Neuronal stem cell (in vitro differentiated cells): Measurements from ENCODE around the gene ARL6IP1.
"Not testable (repeated sequence)": the region's sequence is repeated elsewhere in the genome, so short reads cannot be mapped to it uniquely, and the experiment has no call there.

Source experiments
- DNase-seq: peaks from one replicate; pipeline ENCODE4 v3.0.0-alpha.2; 2013; ENCODE audit warnings: low spot score
- H2AFZ ChIP-seq: one replicate; pipeline ENCODE4 v1.6.1; 2013; ENCODE audit warnings: mild to moderate bottlenecking, low read length, inconsistent platforms
- H2AK5ac ChIP-seq: 2 replicates; pipeline ENCODE4 v1.6.1; 2013; ENCODE audit warnings: low read depth, mild to moderate bottlenecking, inconsistent platforms, low read length, moderate library complexity, mixed read lengths
- H2BK120ac ChIP-seq: 2 replicates; pipeline ENCODE4 v1.6.1; 2013; ENCODE audit warnings: low read depth, mild to moderate bottlenecking, inconsistent platforms, low read length, moderate library complexity, mixed read lengths
- H2BK12ac ChIP-seq: one replicate; pipeline ENCODE4 v1.6.1; 2013; ENCODE audit warnings: low read length, inconsistent platforms
- H2BK15ac ChIP-seq: 2 replicates; pipeline ENCODE4 v1.6.1; 2013; ENCODE audit warnings: mild to moderate bottlenecking, low read length, inconsistent platforms, mixed read lengths
- H2BK5ac ChIP-seq: one replicate; pipeline ENCODE4 v1.6.1; 2013; ENCODE audit warnings: inconsistent platforms, mild to moderate bottlenecking, low read length, moderate library complexity
- H3K14ac ChIP-seq: one replicate; pipeline ENCODE4 v1.6.1; 2013; ENCODE audit warnings: low read length, inconsistent platforms
- H3K18ac ChIP-seq: 2 replicates; pipeline ENCODE4 v1.6.1; 2013; ENCODE audit warnings: low read length, inconsistent platforms
- H3K23ac ChIP-seq: 2 replicates; pipeline ENCODE4 v1.6.1; 2013; ENCODE audit warnings: low read depth, mild to moderate bottlenecking, mixed read lengths, low read length, inconsistent platforms; ENCODE audit not compliant: poor library complexity
- H3K27ac ChIP-seq: replicated peaks from 3 replicates; pipeline ENCODE4 v1.5.1; 2013; ENCODE audit warnings: low read length, inconsistent platforms
- H3K27me3 ChIP-seq, 3 experiments: 2 replicates each; pipeline ENCODE4 v1.6.1; 2013; ENCODE audit warnings: low read length in 3 of 3, mild to moderate bottlenecking in 2 of 3, inconsistent platforms in 1 of 3, low read depth in 1 of 3, mixed read lengths in 1 of 3, moderate library complexity in 1 of 3; ENCODE audit not compliant: control insufficient read depth in 3 of 3, insufficient read depth in 3 of 3
- H3K36me3 ChIP-seq, 2 donors: replicated peaks in 1 of 2; 2 replicates each; pipeline ENCODE4 v1.6.1; 2013; ENCODE audit warnings: low read length in 2 of 2; ENCODE audit not compliant: control insufficient read depth in 2 of 2, insufficient read depth in 2 of 2
- H3K4ac ChIP-seq: 2 replicates; pipeline ENCODE4 v1.6.1; 2013; ENCODE audit warnings: inconsistent platforms, mild to moderate bottlenecking, low read length, moderate library complexity
- H3K4me1 ChIP-seq, 2 donors: 1 replicate in 1 of 2; 2 replicates in 1 of 2; pipeline ENCODE4 v1.6.1; 2013; ENCODE audit warnings: low read length in 2 of 2, low read depth in 1 of 2; ENCODE audit not compliant: control insufficient read depth in 2 of 2, insufficient read depth in 1 of 2
- H3K4me2 ChIP-seq: one replicate; pipeline ENCODE4 v1.6.1; 2013; ENCODE audit warnings: mild to moderate bottlenecking, low read length, inconsistent platforms; ENCODE audit not compliant: insufficient read depth, poor library complexity, severe bottlenecking
- H3K4me3 ChIP-seq, 2 donors: 2 replicates each; pipeline ENCODE4 v1.5.1; 2013; ENCODE audit warnings: low read length in 2 of 2, mild to moderate bottlenecking in 2 of 2, inconsistent platforms in 1 of 2, moderate library complexity in 1 of 2
- H3K79me1 ChIP-seq: one replicate; pipeline ENCODE4 v1.6.1; 2013; ENCODE audit warnings: low read depth, mild to moderate bottlenecking, inconsistent platforms, low read length, moderate library complexity
- H3K9ac ChIP-seq: one replicate; pipeline ENCODE4 v1.6.1; 2013; ENCODE audit warnings: mild to moderate bottlenecking, low read depth, low read length, inconsistent platforms; ENCODE audit not compliant: poor library complexity
- H3K9me3 ChIP-seq, 2 donors: replicated peaks in 1 of 2; 2 replicates each; pipeline versions ENCODE3 to v1.6.1; 2013; ENCODE audit warnings: low read length in 2 of 2, mild to moderate bottlenecking in 2 of 2, inconsistent platforms in 1 of 2, low read depth in 1 of 2, mixed read lengths in 1 of 2, moderate library complexity in 1 of 2; ENCODE audit not compliant: control insufficient read depth in 2 of 2, insufficient read depth in 1 of 2
- H4K8ac ChIP-seq: one replicate; pipeline ENCODE4 v1.6.1; 2013; ENCODE audit warnings: low read depth, mild to moderate bottlenecking, inconsistent platforms, low read length, moderate library complexity
- H4K91ac ChIP-seq: one replicate; pipeline ENCODE4 v1.6.1; 2013; ENCODE audit warnings: low read length, low read depth, mild to moderate bottlenecking, inconsistent platforms; ENCODE audit not compliant: poor library complexity
- WGBS, 2 donors: extraction: QIAGEN DNeasy Blood & Tissue Kit; methylation state at CpG; one replicate each; pipeline ENCODE4 v1.1.7; 2013; ENCODE audit warnings: missing lambda C conversion rate in 2 of 2, mixed read lengths in 1 of 2; ENCODE audit not compliant: insufficient read length in 2 of 2, insufficient replicate concordance in 1 of 2; ENCODE audit errors: extremely low coverage in 2 of 2; 5-methylcytosine and 5-hydroxymethylcytosine counted together

Gene ARL6IP1

GRCh38 chr16:18756639-18757038 is 44.7 kb downstream of the ARL6IP1 start:
- not testable (repeated sequence) for H2BK12ac ChIP-seq, H2BK15ac ChIP-seq, H3K4me1 ChIP-seq, H3K36me3 ChIP-seq, H2AFZ ChIP-seq, H2AK5ac ChIP-seq, H3K18ac ChIP-seq, DNase-seq, H3K4me3 ChIP-seq, H3K27ac ChIP-seq, H4K8ac ChIP-seq, H3K14ac ChIP-seq, H2BK5ac ChIP-seq, H4K91ac ChIP-seq, H3K9me3 ChIP-seq, H3K27me3 ChIP-seq, H2BK120ac ChIP-seq, H3K79me1 ChIP-seq, H3K4me2 ChIP-seq, H3K23ac ChIP-seq, H3K4ac ChIP-seq, H3K9ac ChIP-seq
- no CpG with 5 or more reads among the region's 9 CpGs for WGBS, 2 donors

GRCh38 chr16:18742870-18743269 is 58.5 kb downstream of the ARL6IP1 start:
- H3K27me3 ChIP-seq, H3K4me1 ChIP-seq, H2AK5ac ChIP-seq, H2BK120ac ChIP-seq, H3K36me3 ChIP-seq, H4K91ac ChIP-seq, H3K18ac ChIP-seq, H3K4ac ChIP-seq, H3K27ac ChIP-seq, H4K8ac ChIP-seq, H3K9me3 ChIP-seq, H2BK5ac ChIP-seq, H3K4me2 ChIP-seq, H3K14ac ChIP-seq, H2AFZ ChIP-seq, H3K23ac ChIP-seq, H3K4me3 ChIP-seq, H3K9ac ChIP-seq, H3K79me1 ChIP-seq, DNase-seq, H2BK15ac ChIP-seq, H2BK12ac ChIP-seq: not testable (repeated sequence)
- WGBS, 2 donors: no CpG with 5 or more reads among the region's 8 CpGs
